HG02610 (cell line): ENCODE results near the gene CNTNAP2.
"Not testable (repeated sequence)": the region's sequence is repeated elsewhere in the genome, so short reads cannot be mapped to it uniquely, and the experiment has no call there.

Experiments
- ATAC-seq: cut with Tn5 transposase; IDR thresholded peaks from one replicate; pipeline ENCODE4 v1.9.1; 2021; ENCODE audit warnings: mild to moderate bottlenecking, moderate library complexity; ENCODE audit not compliant: unreplicated experiment

CNTNAP2 gene

DNA sequence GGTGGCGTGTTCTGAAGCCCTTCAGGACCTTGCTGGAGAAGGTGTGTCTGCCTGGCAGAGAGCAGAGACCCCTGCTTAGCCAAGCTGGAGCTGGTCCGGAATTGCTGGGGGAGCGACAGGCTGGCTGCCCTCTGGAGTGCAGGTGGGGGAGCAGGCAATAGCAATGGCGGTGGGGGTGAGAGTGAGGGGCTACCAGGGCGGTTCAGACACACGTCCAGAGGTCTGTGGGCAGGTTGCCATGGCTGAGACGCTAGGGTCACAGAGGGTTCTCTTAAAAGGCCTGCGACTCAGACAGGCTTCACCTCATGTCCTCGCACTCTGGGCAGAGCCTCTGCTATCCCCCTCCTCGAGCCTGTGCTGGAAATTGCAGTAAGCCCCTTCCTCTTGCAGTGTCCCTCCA lies 2144.9 kb downstream of the CNTNAP2 start:
- ATAC-seq = no peak

DNA sequence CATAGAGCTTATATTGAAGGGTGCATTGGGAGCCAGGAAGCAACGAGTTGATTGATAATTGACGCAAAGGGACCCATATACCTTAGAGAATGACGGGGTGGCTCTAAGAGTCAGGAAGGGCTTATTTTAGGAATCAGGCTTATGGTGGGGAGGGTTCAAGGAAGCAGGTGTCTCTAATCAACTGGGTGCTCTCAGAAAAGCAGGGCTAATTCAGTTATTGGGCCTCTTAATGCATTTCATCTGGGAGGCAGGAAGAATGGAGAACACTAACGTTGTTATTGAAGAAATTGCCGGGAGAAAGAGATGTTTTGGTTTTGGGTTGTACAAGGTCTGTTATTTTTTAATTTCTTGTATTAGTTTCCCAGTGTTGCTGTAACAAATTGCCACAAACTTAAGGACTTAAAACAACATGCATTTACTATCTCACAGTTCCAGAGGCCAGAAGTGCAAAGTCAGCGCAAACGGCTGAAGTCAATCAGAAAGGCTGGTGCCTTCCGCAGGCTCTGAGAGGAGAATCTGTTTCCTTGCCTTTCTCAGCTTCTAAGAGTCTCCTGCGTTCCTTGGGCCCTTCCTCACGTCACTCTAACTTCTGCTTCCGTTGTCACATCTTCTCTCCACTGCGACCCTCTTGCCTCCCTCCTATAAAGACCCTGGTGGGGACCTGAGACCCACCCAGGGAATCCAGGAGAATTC lies 2145.5 kb downstream of the CNTNAP2 start:
- ATAC-seq = no peak

DNA sequence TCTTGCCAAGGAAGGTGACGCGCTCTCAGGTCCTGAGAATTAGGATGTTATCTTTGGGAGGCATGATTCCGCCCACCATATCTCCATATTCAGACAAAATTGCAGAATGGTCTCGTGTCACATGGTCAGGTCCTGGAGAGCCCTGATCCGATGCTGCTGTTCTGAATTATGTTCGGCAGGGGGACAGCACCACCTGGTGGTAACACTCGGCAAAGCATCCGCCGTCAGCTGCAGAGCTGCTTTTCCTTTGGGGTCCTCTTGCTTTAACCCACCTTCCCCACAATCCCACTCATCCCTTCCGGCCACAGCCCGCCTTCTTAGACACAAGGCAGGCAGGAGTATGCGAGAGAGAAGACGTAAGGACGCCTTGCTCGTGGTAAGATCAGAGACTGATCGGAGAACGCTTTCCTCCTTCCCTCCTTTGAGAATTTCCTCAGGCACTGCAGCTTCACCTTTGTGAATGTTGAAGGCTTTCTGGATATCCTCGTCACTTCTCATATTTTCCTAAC lies 2146.2 kb downstream of the CNTNAP2 start:
- ATAC-seq = peak; percentile 81

DNA sequence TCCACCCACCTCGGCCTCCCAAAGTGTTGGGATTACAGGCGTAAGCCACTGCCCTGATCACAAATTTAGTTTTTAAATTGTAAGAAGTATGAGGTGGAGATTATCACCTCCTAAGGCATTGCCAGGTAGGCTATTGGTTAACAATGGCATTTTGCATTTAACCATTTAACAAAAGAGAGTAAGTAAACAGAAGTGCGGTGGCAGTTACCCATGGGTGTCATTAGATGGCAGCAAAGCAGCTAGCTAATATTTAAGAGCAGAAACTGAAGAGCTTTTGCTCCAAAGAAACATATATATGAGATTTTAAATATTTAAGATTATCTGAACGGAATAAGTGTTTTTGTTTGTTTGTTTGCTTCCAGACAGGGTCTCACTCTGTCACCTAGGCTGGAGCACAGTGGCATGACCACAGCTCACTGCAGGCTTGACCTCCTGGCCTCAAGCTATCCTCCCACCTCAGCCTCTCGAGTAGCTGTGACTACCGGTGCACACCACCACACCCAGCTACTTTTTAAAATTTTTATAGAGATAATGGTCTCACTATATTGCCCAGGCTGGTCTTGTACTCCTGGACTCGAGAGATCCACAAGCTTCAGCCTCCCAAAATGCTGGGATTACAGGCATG lies 2148.4 kb downstream of the CNTNAP2 start:
- ATAC-seq = no peak

DNA sequence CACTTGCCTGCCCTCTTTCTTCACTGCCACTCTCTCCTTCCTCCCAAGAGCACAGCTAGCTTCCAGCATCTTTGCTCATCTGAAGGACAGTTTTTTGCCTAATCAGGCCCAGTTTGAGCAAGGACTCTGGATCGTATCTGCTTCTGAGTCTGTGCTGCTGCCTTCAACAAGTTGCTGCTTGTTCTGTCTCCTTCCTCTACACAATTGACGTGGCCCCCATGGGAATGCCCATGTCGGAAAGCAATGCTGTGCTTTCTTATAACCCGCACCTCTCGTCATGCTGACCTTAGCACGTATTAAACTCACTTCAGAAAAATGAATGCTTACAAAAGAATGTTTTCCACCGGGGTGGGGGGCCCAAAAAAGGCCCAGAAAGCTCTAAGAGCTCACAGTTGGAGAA lies 2149.3 kb downstream of the CNTNAP2 start:
- no peak for ATAC-seq

DNA sequence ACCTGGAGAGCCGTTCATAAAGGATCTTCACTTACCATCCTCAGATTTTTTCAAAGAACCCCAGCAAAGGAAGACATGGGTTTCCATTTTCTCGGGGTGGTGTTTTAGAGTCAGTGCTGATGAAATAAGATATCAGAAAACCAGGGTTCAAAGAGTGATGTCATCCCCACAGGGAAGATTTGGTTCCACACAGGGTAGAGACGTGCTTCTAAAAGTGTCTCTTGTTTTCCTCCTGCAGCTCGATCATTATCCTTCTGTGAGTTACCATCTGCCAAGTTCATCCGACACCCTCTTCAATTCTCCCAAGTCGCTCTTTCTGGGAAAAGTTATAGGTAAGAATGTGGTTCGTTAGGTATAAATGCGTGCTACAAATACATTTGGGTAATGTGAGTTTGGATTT lies 2150.2 kb downstream of the CNTNAP2 start:
- no peak for ATAC-seq

DNA sequence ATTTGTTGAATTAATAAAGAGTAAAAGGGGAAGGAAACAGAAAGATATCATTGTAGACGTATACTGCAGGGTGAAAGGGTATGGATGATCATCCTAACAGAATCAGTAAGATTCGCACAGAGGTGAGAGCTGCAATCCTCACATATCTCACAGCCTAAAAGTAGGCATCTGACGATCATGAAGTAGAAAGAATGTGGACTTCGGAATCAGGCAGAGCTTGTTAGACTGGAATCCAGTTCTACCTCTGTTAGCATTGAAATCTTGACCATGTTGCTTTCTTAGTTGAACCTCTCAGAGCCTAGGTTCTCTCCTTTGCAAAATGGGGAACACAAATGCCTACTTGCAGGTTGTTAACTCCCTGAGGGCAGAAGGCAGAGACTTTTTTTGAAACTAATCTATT lies 2154.0 kb downstream of the CNTNAP2 start:
- ATAC-seq = no peak

DNA sequence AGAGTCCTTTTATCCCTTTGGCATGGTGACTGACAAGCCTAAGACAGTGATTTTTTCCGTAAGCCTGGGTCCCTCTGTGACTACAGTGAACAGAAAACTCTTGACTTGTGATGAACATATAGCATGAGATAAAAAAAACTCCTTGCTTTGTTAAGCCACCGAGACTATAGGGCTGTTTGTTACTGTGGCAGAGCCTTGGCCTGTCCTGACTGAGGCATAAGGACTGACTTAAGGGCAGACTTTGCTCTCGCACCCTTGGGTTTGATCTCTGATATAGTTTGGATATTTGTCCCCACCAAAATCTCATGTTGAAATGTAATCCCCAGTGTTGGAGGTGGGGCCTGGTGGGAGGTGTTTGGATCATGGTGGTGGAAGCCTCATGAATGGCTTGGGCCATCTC lies 2157.5 kb downstream of the CNTNAP2 start:
- ATAC-seq = no peak

DNA sequence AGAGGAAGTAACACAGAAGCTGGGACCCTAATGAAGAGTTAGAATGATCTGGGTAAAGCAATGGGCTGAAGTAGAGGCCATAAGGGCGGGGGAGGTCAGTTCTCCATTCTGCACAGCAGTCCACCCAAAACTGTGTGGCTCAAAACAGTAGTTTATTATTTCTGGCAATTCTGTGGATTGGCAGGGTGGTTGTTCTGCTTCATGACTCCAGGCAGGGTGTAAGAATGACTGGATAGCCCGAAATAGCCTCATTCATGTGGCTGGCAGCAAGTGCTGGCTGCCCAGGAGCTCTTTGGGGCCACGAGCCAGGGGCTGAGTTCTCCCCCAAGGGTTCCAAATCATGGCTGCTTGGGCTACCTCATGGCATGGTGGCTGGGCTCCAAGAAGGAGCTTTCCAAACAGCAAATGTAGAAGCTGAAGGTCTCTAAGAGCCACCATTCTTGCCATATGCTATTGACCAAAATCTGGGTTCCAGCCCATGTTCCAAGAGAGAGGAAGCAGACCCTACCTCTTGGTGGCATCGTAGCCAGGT lies 2158.8 kb downstream of the CNTNAP2 start:
- no peak for ATAC-seq

DNA sequence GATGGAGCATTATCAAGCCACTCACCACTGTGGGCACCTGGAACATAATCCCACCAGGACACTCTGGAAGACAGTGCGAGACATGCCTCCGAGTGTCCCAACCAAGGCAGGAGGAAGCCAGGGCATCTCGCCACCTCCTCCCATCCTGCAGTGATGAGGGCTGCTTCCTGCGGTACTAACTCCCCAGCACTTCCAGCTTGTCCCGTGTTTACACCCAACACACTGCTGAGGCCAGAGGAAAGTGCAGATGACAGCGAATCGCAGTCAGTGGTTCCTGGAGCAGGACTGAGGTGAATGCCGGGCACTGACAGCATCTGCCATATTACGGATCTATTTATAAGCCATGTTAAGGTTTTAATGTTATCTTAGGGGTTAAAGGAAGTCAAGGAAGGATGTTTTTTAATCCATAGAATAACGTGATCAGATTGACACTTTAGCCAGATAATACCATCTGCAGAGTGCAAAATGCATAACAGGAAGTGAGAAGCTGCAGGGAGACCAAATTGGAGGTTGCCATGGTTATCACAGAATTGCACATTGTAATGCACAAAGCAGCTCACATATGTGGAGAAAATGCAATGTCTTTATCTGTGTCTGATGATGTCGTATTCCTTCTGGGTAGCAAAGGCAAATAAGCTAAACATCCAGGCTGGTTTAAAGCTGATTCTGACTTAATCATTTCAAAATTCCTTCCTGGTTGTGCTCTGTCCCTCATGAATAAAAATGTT lies 2159.9 kb downstream of the CNTNAP2 start:
- ATAC-seq = no peak

DNA sequence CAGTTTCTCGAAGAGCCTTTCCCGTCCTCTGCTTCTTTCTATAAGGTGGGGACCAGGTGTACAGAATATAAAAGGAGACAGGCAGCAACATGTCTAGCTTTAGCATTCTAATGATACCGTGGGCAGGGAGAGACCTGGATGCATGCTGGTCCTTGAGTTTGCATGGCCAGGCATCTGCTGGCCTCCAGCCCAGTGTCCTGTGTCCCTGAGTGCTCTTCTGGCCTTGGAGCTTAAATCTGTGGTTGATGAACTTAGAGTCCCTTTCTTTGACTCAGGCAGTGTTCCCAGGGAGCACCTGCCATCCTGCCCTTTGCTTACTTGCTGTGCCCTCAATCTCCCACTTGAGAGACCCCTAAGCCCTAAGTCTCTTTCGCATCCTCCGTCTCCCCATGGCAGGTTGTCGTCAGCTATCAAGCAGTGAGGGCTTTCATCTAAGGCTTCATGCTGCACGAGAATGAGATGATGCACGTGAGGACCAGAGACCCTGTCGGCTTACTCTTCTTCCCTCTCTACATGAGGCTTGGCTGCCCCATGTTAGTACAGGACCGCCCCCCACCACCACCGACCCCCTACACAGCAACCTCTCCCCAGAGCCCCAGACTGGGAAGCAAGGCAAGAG lies 2160.6 kb downstream of the CNTNAP2 start:
- no peak for ATAC-seq

DNA sequence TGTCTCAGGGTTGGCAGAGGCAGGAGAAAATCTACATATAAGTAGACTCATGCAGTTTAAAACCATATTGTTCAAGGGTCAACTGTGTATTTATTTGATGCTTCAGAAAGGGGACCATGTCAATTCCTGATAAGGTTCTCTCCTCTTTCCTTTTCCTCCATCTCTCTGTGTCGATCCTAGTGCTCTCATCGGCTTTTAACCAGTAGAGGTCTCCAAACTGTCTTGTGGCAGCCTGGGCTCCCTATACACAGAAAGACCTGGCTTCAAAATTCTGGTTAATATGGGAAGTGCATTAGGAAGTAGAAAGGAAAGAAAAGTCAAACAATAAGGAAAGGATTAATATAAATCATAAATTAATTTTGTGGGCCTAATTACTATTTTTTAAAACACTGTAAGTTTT lies 2169.5 kb downstream of the CNTNAP2 start:
- no peak for ATAC-seq

DNA sequence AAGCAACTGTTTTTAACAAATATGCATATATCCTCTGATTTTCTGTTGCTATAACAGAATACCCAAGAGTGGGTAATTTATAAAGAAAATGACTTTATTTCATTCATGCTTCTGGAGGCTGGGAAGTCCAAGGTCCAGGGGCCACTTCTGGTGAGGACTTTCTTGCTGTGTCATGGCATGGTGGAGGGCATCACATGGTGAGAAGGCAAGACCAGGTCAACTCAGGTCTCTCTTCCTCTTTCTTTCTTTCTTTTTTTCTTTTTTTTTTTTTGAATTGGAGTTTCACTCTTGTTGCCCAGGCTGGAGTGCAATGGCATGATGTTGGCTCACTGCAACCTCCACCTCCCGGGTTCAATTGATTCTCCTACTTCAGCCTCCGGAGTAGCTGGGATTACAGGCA lies 2170.9 kb downstream of the CNTNAP2 start:
- no peak for ATAC-seq

DNA sequence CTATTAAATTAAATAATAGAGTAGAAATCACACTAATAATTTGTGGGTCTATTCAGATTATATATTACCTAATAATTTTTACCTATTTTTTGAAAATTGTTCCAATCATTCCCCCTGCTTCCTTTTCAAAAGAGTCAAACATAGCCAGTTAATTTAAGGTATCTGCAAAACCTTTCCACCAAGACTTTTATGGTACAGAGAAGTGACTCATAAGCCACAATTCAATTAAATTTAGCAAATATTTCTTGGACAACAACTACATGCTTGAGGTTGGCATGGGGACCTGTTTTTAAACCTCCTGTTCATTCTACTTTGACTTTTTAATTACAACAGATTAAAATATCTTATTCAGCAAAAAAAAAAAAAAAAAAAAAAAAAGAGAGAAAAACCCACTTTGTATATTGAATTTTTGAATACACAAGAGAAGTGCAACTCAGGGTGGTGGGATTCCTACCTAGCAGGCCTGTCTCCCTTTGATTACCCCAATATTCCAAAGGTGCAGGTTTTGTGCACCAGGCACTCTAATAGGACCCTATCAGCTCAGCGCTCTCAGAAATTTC lies 2172.1 kb downstream of the CNTNAP2 start:
- no peak for ATAC-seq

DNA sequence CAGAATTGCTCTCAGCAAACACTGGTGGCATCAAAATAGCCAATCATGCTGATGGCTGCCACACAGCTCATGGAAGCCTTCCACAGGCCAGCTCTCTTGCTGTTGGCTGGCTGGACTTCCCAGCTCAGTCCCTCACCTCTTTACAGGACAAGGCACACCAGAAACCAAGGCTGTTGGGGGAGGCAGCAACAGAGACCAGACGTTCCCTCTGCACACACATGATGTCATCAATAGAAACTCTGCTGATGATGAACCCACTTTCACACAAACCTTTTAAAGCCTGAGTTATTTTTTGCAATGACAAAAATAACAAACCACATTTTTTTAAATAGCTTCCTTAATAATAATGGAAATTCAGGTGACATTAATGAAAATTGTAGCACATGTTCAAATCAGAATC lies 2173.0 kb downstream of the CNTNAP2 start:
- peak; percentile 68 for ATAC-seq

DNA sequence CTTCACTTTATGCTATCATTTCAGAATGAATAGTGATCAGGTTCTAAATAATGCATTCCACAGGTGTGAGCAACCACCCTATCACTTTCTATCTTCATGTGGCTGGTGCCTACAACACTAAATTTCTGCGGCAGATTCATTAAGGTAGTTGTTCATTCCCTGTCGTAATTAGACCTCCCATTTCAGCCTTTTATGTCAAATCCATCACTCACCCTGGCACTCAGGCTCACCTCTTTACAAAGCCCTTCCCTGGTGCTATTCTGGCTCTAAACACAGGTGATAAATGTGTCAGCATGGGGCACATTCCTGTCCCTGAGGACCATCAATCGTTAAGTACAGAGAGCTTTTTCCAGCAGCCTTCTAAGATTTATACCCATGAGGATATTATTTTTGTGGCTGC lies 2173.9 kb downstream of the CNTNAP2 start:
- ATAC-seq = no peak

DNA sequence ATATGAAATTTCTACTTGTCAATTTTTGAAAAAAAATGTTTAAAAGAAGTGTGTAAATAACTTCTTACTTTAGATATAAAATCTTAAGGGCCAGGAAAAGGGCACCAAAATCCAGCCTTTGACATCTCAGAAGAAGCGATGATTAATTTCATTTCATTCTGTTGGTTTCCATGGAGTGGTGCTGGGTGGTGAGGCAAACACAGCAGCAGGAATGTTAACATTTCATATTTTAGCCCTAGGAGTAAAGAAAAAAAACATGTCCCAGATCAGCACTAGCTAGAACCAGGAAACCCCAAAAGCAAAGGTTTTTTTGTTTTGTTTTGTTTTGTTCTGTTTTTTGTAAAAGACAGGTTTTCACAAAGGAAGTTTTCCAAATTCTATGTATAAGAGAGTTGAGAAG lies 2175.2 kb downstream of the CNTNAP2 start:
- ATAC-seq = no peak

DNA sequence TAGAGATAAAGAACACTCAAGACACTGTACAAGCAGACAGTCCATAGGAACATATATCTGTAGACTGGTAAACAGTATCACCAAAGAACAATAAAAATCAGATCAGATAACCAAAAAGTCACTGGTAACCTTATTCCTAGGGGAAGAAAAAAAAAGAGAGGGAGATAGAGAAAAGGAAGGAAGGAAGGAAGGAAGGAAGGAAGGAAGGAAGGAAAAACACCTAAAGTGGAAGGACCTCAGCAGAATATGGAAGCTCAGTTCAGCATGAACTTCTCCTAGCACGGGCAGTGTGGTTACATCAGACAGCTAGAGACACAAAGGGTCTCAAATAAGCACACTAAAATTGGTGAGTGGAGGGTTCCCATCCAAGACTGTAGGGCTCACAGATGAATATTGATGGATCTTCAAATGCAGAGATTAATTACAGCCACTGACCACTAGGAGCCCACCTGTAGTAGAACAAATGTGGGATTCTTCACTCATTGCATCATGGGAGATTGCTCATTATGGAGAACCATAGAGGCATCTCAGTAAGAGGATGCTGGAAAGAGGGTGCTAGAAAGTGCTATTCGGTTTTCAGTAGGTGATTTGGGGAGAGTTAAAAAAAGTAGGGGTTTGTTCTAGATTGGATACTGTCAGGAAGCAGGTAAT lies 2180.5 kb downstream of the CNTNAP2 start:
- ATAC-seq = no peak

DNA sequence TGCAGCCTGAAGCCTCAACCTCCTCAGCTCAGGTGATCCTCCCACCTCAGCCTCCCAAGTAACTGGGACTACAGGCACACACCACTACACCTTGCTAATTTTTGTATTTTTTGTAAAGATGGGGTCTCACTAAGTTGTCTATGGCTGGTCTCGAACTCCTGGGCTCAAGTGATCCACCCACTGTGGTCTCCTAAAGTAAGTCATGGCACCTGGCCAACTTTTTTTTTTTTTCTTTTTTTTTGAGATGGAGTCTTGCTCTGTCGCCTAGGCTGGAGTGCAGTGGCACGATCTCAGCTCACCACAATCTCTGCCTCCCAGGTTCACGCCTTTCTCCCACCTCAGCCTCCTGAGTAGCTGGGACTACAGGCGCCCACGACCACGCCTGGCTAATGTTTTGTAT lies 2182.2 kb downstream of the CNTNAP2 start:
- ATAC-seq = not testable (repeated sequence)
